Measurements from ENCODE around the gene RAB43.

Gene RAB43

GRCh38 chr3:129084501-129084900, 37.1 kb downstream of the RAB43 start:
- TF ChIP-seq ISL1 (CRISPR knock-in tag; IDR thresholded peaks at IDR 0.05) (no peak), ZFP3 (CRISPR knock-in tag; IDR thresholded peaks at IDR 0.05) (no peak), TSHZ2 (CRISPR knock-in tag; IDR thresholded peaks at IDR 0.05) (no peak), ZNF565 (CRISPR knock-in tag; conservative IDR thresholded peaks at IDR 0.05; ENCODE audit: low read depth) (no peak), OSR1 (CRISPR knock-in tag; IDR thresholded peaks at IDR 0.05) (no peak)
- ATAC-seq, result no peak

- no peak for ATAC-seq
Measured at GRCh38 chr3:129082026-129082425, 39.6 kb downstream of the RAB43 start.

GRCh38 chr3:129081503-129081902, 40.1 kb downstream of the RAB43 start:
- no peak for ATAC-seq
- no peak for TF ChIP-seq GLIS3 (CRISPR knock-in tag; IDR thresholded peaks at IDR 0.05)
- no peak for TF ChIP-seq ZC3H10 (CRISPR knock-in tag; IDR thresholded peaks at IDR 0.05)
- TF ChIP-seq TCF4 (CRISPR knock-in tag; IDR thresholded peaks at IDR 0.05; ENCODE audit: borderline replicate concordance), result no peak
- no peak for TF ChIP-seq ESRRG (CRISPR knock-in tag; IDR thresholded peaks at IDR 0.05)
- TF ChIP-seq CSRNP3 (CRISPR knock-in tag; IDR thresholded peaks at IDR 0.05), result no peak
- TF ChIP-seq POU6F1 (CRISPR knock-in tag; IDR thresholded peaks at IDR 0.05; ENCODE audit: borderline replicate concordance, low read depth), result no peak
- TF ChIP-seq CREB5 (CRISPR knock-in tag; IDR thresholded peaks at IDR 0.05; ENCODE audit: low read depth), result no peak
- TF ChIP-seq ZFP30 (CRISPR knock-in tag; IDR thresholded peaks at IDR 0.05), result no peak
- TF ChIP-seq SNAI2 (CRISPR knock-in tag; IDR thresholded peaks at IDR 0.05), result no peak
- TF ChIP-seq ZNF8 (CRISPR knock-in tag; IDR thresholded peaks at IDR 0.05), result no peak
- no peak for TF ChIP-seq ZFP3 (CRISPR knock-in tag; IDR thresholded peaks at IDR 0.05)
- TF ChIP-seq TOX (CRISPR knock-in tag; IDR thresholded peaks at IDR 0.05; ENCODE audit: borderline replicate concordance), result no peak
- TF ChIP-seq ARNTL (CRISPR knock-in tag; IDR thresholded peaks at IDR 0.05; ENCODE audit: borderline replicate concordance, low read depth), result no peak
- TF ChIP-seq PPARA (CRISPR knock-in tag; IDR thresholded peaks at IDR 0.05; ENCODE audit: borderline replicate concordance), result no peak
- TF ChIP-seq ZNF70 (CRISPR knock-in tag; IDR thresholded peaks at IDR 0.05), result no peak
- no peak for TF ChIP-seq OSR1 (CRISPR knock-in tag; IDR thresholded peaks at IDR 0.05)
- no peak for TF ChIP-seq ZNF565 (CRISPR knock-in tag; conservative IDR thresholded peaks at IDR 0.05; ENCODE audit: low read depth)

More at GRCh38 chr3:129082026-129082425, 39.6 kb downstream of the RAB43 start:
- TF ChIP-seq SNAI2 (CRISPR knock-in tag; IDR thresholded peaks at IDR 0.05) (no peak), BACH2 (CRISPR knock-in tag; IDR thresholded peaks at IDR 0.05; ENCODE audit: borderline replicate concordance) (no peak), ARNTL (CRISPR knock-in tag; IDR thresholded peaks at IDR 0.05; ENCODE audit: borderline replicate concordance, low read depth) (no peak), TOX (CRISPR knock-in tag; IDR thresholded peaks at IDR 0.05; ENCODE audit: borderline replicate concordance) (no peak), ZNF8 (CRISPR knock-in tag; IDR thresholded peaks at IDR 0.05) (no peak), PPARA (CRISPR knock-in tag; IDR thresholded peaks at IDR 0.05; ENCODE audit: borderline replicate concordance) (no peak), GLIS3 (CRISPR knock-in tag; IDR thresholded peaks at IDR 0.05) (no peak), ZFP30 (CRISPR knock-in tag; IDR thresholded peaks at IDR 0.05) (no peak), CREB5 (CRISPR knock-in tag; IDR thresholded peaks at IDR 0.05; ENCODE audit: low read depth) (no peak), OSR1 (CRISPR knock-in tag; IDR thresholded peaks at IDR 0.05) (no peak), RARB (CRISPR knock-in tag; IDR thresholded peaks at IDR 0.05) (no peak), POU6F1 (CRISPR knock-in tag; IDR thresholded peaks at IDR 0.05; ENCODE audit: borderline replicate concordance, low read depth) (no peak)

Data from SK-N-SH treated with all-trans-retinoic acid at 6 μM for 48 hours (cell line).